HG03575 (cell line): ENCODE measurements around the gene CCDC93.

Experiments used
- ATAC-seq: cut with Tn5 transposase; IDR thresholded peaks from one replicate; pipeline ENCODE4 v1.9.1; 2021; ENCODE audit not compliant: unreplicated experiment, insufficient number of reproducible peaks, low FRiP score; ENCODE audit errors: extremely low read depth

Gene CCDC93

DNA sequence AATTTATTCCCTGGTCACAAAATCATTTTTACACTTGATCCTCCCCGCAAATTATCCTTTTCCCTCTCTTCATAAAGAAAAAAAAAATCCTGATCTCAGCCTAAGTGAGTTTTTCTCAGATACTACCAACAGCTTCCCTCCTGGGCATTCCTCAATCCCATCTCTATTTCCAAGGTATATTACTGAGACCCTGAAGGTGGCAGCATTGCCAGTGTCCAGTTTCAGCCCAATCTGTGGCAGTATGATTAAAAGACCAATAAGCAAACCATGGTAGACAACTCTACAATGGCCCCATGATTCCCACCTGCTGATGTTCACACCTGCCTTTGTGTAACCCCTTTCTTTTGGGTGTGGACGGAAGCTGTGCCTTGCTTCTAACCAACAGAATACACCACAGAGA is 45.1 kb downstream of the CCDC93 start:
- no peak for ATAC-seq

DNA sequence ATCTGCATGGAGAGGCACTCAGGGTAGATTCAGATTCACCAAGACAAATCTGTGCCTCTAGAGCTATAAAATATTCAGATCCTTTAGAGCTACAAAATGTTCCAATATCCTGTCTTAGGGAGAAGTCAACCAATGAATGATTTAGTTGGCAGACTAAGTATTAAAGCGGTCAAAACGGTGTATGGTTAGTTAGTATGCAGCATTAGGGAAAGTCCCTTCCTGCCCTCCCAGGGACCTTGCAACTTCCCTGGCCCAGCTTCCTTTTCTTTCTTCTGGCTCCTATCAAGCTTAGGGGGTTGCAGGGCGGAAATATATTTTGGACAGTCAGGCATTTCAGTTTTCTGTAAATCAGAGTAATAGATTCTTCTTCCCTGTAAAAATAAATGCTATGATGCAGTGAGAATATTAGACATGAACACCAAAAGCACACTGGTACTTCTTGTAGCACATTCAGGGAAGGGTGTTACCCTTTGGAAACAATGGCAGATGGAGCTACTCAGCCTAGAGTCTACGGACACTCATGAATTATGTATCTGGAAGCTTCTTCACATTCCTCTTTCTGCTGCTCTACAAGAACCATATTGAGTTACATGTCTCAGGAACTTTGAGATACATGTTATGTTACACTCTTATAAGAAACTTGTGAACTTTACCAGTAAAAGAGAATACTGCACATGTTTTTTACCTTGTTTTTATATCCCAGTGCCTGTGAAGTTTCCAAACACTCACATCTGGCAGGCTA is 45.7 kb downstream of the CCDC93 start:
- ATAC-seq, result no peak

DNA sequence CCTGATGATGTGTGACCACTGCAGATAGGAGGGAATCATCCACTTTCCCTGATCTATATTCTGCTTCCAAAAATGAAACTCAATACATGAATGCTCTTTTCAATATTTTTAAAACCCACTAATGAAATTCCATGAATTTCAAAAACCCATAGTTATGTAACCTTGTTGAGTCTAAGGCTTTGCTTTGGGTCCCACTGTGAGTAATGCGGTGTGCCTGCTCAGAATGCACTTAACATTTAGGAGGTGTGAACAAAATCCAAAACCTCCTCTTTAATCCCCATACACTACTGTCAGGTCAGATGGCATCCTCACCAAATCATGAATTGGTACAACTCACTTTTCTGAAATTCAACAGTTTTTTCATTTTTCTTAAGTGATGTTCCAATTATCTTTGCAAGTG is 50.4 kb downstream of the CCDC93 start:
- no peak for ATAC-seq

DNA sequence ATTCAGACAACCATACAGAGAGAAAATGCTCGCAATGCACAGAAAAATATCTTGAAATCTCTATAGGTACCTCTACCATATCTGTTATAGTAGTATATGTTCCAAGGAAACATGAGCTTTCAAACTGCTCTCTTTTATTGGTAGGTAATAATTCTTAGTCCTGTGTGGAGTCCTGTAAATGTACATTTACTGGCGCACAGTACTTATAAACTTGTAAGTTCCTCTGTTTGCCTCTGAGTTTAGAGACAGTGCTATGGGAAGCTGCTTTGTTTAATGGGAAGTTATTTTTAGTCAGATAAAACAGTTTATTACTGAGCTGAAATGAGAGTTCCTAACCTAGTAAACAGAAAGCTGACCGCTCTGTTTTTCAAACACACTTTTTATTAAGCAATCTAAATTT is 52.7 kb downstream of the CCDC93 start:
- no peak for ATAC-seq

DNA sequence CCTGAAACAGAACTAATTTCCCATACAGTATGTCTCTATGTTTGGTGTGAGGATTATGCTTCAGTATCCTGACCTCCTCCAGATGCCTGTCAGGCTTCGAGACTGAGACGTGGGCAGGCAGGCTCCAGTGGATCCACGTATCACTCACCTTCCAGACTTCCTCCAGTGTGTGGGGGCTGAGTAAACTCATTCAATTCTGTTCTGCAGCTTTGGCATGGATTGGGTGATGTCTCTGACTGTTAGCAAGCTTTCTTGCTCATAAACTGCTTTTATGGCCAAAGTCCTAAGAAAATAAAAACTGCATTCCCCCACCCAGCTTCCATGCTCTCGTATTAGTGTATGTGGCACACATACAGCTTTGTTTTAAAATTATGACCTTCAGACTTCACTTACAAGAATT is 53.6 kb downstream of the CCDC93 start:
- no peak for ATAC-seq

DNA sequence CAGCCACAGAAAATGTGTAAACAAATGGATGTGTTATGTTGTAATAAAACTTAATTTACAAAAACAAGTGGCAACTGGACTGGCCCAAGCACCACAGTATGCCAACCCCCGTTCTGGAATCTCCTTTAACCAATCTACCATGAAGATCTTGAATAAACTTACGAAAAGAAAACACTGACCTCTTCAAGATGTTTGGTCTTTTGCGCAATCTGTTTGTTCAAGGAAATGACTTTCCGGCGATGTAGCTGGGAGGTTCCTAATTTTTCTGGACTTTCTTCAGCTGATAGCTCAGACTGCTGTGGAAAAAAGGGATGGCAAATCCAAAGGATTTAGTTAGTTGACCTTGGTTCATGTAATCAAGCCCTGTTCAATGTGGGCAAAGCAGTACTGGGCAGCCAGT is 55.7 kb downstream of the CCDC93 start:
- ATAC-seq, result no peak

DNA sequence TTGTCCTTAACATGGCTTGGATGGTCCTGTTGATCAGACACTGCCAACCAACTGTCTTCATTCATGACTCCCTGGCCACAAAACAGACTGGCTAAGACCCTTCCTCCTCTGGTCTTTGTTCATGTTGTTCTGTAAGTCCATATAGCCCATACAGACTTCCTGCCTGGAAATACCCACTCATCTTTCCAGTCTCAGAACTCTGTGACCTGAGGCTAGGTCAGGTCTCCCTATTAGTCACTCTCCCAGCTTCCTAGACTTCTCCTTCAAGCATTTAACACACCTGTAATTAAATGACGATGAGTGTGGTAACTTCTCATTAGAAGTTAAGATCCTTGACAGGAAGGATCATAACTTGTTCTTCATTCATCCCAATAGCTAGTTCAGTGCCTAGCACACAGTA is 56.3 kb downstream of the CCDC93 start:
- ATAC-seq, result no peak

DNA sequence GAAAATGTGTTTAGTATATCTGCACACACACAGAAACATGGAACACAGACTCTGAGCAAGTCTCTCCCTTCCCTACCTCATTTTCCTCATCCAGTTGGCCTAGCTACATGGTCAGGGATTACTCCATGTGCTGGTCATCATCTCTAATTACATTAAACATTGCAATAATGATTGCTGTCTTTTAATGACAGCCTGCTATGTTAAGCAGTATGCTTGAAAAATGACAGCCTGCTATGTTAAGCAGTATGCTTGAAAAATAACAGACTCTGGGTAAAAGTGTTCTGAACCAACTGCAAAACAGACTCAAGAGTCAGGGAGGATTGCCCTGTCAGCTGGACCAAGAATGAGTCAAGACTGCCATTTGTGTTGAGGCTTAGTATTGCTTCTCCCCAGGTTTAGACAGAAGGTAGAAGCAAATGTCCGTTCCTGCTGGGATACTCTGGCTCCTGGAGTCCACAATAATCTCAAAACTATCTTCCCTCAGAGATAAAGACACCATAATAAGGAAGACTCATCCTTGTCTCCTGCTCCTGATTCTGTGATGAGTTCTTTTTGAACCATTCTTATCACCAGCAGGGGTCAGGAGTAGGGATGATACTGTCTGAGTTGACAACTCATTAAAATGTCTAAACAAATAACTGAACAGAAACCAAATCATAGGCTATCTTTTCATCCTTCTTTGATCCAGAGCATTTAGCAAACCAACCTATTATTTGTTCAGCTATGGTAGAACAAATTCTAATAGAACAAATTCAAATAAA is 57.7 kb downstream of the CCDC93 start:
- ATAC-seq, result no peak

DNA sequence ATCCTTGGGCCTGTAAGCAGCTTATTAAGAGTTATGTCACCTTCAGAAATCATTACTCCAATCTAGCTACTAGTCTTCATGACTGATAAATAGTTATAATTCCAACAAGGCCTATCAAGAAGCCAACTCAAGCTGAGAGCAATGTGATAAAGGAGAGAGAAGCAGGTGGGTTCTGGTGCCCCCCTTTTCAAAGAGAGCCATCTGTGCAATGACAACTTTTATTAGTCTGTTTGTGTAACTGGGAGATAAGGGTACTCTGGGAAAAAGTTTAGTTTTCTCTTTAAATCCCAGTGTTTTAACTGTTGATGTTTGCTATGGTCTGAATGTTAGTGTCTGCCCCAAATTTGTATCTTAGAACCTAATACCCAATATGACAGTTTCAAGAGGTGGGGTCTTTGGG is 60.6 kb downstream of the CCDC93 start:
- ATAC-seq, result no peak

DNA sequence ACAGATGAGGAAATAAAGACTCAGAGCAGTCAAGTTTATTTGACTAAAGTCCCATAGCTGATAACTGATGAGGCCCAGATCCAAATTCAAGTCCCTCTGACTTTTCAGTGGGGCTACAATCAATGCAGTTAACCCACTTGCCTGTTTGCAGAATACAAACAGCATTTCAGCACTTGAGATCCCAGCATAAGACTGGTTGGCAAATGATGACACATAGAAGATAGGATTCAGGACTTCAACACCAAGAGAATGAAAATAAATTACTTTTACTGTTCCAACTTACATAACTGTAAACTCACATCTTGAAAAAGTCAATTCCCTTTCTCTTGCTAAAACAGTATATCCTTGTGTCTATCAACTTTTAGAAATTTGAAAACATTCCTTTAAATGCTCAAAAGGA is 61.2 kb downstream of the CCDC93 start:
- ATAC-seq, result no peak

DNA sequence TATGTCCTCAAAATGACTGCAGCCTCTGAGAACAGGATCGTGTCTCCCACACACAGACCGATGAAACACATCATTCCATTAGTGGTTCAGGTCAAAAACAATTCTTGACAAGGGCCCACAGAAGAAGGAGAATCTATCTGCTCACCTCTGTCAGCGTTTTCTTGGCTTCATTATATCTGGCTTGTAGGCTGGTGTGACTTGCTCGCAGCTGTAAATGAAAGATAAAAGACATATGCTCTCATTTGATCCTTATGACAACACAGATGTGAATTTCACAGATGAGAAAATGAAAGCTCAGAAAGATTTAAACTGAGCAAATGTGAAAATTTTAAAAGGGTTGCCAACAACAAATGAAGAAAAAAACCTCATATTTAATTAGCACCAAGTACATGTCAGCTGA is 61.6 kb downstream of the CCDC93 start:
- ATAC-seq, result no peak

DNA sequence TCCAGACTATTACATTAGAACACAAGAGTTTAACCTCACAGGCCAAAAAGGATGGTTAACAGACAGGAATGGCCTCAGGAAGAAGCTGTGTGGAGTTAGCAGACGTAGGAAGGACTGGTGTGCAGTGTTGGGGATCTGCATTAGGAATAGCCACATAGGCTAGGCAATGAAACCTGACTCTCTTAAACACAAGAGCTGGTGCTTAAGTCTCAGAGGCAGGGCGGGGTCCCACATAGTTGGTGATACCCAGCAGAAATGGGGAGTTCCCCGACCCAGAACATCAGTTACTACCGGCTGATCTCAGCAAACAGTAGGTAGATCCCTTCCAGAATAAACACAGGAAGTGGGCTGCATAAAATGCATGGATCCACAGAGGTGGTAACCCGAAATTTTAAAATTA is 64.1 kb downstream of the CCDC93 start:
- ATAC-seq, result no peak

DNA sequence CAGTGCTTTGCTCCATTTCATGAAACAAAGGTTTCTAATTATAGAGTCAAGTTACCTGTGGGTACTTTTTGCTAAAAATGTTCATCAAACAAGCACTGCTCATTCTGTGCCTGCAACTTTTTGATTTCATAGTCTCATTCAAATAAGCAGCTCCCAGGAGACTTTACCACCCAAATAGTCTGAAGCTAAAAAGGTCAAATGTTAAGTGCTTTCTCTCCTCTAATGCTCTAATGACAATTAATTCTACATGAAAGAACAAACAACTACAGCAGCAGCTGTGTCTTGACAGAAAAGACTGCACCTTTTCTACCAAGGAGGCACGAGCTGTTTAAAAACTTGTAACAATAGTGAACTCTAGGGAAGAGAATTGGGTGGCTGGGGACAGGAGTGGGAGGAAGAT is 65.3 kb downstream of the CCDC93 start:
- no peak for ATAC-seq

DNA sequence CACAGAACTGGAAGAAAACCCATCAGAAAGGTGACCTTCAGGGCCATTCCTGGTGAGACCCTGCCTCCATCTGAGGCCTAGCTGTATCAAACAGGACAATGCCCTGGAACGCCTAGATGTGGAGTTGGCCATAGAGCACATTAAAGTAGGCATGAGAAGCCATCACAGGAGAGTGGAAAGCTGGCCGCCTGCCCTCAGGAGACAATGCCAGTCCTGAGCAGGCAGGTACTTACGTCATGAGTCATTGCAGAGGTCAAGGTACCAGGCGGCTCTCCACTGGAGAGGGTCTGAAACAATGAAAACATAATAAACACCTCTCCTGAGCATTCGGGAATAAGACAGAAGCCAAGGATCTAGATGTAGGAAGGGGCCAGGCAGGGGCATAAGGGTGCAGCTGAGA is 68.6 kb downstream of the CCDC93 start:
- ATAC-seq, result no peak

DNA sequence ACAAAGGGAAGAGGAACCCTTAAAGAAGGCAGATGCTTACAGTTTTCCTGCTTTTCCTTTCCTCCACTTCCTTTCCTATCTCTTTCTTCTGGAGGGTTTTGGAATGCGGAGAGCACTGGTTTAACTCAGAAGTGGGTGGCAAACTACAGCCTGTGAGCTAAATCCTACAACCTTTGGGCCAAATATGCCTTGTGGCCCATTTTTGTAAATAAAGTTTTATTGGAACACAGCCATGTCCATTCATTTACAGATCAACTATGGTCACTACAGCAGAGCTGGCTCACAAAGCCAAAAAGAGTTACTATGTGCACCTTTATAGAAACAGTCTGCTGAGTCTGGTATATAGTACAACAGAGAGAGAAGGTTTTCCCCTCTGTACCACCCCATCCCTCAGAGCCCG is 69.1 kb downstream of the CCDC93 start:
- no peak for ATAC-seq

DNA sequence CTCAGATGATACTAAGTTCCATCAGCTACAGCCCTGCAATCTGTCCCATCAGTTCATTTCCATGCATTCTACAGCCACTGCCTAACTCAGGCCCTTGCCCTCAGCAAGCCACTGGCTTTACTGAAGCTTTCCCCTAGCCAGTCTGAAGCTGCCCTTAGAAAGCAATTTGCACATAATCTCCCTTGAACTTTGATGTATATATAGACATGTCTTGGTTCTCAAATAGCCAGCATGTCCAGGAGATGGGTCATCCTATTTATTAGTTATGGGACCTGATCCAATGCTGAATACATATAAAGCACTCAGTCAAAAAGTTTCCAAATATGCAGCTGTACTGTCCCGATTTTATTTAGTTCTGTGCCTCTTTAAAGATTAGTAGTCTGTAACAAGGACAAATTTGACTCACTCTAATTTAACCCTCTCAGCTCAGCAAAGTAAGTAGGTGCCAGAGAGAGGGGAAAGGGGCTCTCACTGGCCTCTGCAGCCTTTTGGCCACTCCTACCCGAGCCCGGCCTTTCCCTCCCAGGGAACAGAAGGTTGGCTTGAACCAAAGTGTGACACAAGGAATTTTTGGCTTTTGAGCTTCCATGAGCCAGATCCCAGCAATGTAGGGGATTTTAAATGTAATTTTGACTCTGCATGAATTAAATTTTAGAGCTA is 70.7 kb downstream of the CCDC93 start:
- ATAC-seq, result no peak

DNA sequence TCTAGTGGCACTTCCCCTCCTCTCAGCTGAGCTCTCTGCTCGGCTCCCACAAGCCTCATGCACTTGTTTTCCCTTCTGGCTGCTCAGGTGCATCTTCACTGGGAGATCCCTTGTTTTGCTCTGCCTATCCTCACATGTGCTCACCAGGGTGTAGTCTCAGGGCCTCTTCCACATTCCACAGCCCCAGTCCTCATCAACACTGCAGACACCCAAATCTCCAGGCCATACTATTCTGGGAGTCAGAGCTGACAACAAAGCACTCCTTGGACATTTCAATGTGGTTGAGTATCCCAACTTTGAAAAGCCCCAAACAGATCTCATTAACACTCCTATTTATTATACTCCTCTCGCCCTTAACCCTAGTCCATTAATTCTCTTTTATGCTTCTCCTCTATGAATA is 71.3 kb downstream of the CCDC93 start:
- no peak for ATAC-seq

DNA sequence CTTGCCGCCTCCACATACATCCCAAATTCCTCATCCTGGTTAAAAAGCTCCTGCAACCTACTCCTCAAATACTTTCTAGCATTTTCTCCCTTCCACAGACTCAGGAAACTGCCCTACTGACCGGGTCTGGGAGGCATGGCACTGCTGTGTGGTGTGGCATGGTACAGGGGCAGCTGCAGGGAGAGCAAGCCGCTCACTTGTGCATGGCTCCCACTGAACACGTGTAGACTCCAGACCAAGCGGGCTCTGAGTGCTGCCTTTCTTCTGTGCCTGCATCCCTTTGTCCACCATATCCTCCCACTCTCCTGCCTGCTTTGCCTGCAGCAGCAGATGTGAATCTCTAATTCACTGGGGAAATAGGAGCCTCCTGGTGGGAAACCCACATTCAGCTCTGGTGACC is 72.2 kb downstream of the CCDC93 start:
- no peak for ATAC-seq

DNA sequence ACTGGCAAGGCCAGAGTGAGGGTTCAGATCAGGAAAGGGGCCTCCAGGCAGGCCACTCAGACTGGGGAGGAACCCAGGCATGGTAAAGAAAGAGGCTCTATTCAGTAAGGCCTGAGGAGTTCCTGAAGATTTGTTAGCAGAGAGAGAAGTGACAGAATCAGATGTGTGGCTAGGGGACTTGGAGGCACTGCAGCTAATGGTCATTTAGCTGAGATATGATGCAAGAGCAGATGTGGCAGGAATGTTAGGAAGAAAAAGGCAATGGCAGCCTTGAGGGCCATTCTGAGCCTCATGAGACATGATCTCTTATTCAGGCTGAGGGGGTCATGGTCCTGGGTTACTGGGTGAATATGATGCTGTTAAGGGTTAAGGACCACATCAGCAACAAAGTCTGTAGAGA is 73.4 kb downstream of the CCDC93 start:
- ATAC-seq, result no peak

DNA sequence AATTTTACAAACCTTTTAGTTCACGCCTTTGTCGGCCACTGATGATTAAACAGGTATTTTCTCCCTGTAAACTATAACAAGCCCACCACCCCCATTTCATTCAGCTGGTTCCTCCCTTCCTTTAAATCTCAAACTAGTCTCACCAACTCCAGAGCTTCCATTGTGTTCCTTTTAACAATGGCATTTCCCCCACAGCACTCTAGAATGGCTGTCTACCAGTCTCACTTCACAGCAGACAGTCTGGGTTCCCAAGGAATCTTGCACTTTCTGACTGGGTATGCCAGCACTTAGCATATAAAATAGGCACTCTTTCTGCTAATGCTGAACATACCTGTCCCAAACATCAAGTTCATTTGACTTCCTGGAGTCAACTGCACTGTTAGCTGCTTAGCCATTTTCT is 75.3 kb downstream of the CCDC93 start:
- no peak for ATAC-seq
